CD4-positive, alpha-beta T cell (primary cell): ENCODE data around the gene FXYD6. TPM values are rescaled to one million over a fixed set of nuclear protein-coding genes. Genes with fewer than 3 reads are reported as not detected.

Experiments used
- ATAC-seq: fragments of 200-7000 bp; cut with Tn5 transposase; one replicate; pipeline ENCODE4 v1.10.0; 2022; ENCODE audit warnings: mild to moderate bottlenecking; ENCODE audit not compliant: poor library complexity
- CTCF ChIA-PET: fragments of 350-600 bp; sonication (Branson Sonifier 250); formaldehyde crosslinking; loops from one replicate; lab custom pipeline; 2021; ENCODE audit warnings: antibody characterized with exemption, inconsistent platforms; lab: Charles Lee
- POLR2A ChIA-PET: fragments of 350-600 bp; sonication (Branson Sonifier 250); formaldehyde crosslinking; loops from one replicate; lab custom pipeline; 2021; ENCODE audit warnings: antibody characterized with exemption, inconsistent platforms; lab: Charles Lee
- DNase-seq, 14 experiments: peaks; one replicate each; pipeline ENCODE4 v3.0.0-alpha.2; 2013 to 2020; ENCODE audit warnings: mixed read lengths in 2 of 14
- H3K27ac ChIP-seq, 2 donors: one replicate each; pipeline versions ENCODE4 v1.5.1 to v1.7.0; 2013; ENCODE audit warnings: low read length in 2 of 2, low read depth in 1 of 2, mild to moderate bottlenecking in 1 of 2
- H3K27me3 ChIP-seq, 2 experiments: 1 replicate in 1 of 2; 2 replicates in 1 of 2; pipeline versions ENCODE4 v1.6.1 to v1.7.0; 2013; ENCODE audit warnings: low read length in 2 of 2, control low read depth in 1 of 2, mild to moderate bottlenecking in 1 of 2, moderate library complexity in 1 of 2; ENCODE audit not compliant: insufficient read depth in 2 of 2, control insufficient read depth in 1 of 2
- H3K36me3 ChIP-seq: one replicate; pipeline ENCODE4 v1.6.1; 2013; ENCODE audit warnings: low read length, control low read depth; ENCODE audit not compliant: insufficient read depth
- H3K4me1 ChIP-seq: one replicate; pipeline ENCODE4 v1.6.1; 2013; ENCODE audit warnings: low read length, control low read depth; ENCODE audit not compliant: insufficient read depth
- H3K4me3 ChIP-seq: one replicate; pipeline ENCODE4 v1.5.1; 2013; ENCODE audit warnings: mild to moderate bottlenecking, low read length, moderate library complexity
- H3K9me3 ChIP-seq, 2 experiments: 1 replicate in 1 of 2; 2 replicates in 1 of 2; pipeline versions ENCODE4 v1.6.1 to v1.7.0; 2013; ENCODE audit warnings: low read length in 2 of 2, mild to moderate bottlenecking in 2 of 2, control low read depth in 1 of 2, moderate library complexity in 1 of 2; ENCODE audit not compliant: control insufficient read depth in 1 of 2, insufficient read depth in 1 of 2
- H3K27ac Mint-ChIP-seq: one replicate; pipeline ENCODE4 v1.8.0; 2020; ENCODE audit warnings: mixed read lengths
- H3K27me3 Mint-ChIP-seq: one replicate; pipeline ENCODE4 v1.8.0; 2021; ENCODE audit warnings: mixed read lengths
- H3K36me3 Mint-ChIP-seq: one replicate; pipeline ENCODE4 v1.8.0; 2021; ENCODE audit warnings: low read depth, mixed read lengths
- H3K4me1 Mint-ChIP-seq: one replicate; pipeline ENCODE4 v1.8.0; 2021; ENCODE audit warnings: low read depth, mixed read lengths
- H3K4me3 Mint-ChIP-seq: one replicate; pipeline ENCODE4 v1.8.0; 2020; ENCODE audit warnings: mild to moderate bottlenecking, mixed read lengths
- H3K9me3 Mint-ChIP-seq: one replicate; pipeline ENCODE4 v1.8.0; 2020; ENCODE audit warnings: mixed read lengths
- CTCF ChIP-seq: fragments of 200-600 bp; IDR thresholded peaks from one replicate; pipeline ENCODE4 v1.8.0; 2022; ENCODE audit warnings: antibody characterized with exemption, mild to moderate bottlenecking
- intact Hi-C, 2 experiments: fragments of 100-400 bp; cut with DNase I in 1 of 2; cut with micrococcal nuclease in 1 of 2; formaldehyde crosslinking; loops; one replicate each; pipeline versions ENCODE4 v1.15.1 to v1.9.0; 2023 to 2025; cut with DNase I, micrococcal nuclease
- total RNA-seq, 174 experiments: library from RNA in 2 of 174; stranded (reverse) in 2 of 174; gene quantifications; one replicate each; pipeline ENCODE4 v1.2.3 and lab custom pipeline; 2021 to 2026

Gene FXYD6
- total RNA-seq, 2 experiments from 2014 or later: not detected

GRCh38 chr11:117907276-117908108 is 31.0 kb upstream of the FXYD6 start:
- no peaks in the 10 kb centered on the region for H3K9me3 Mint-ChIP-seq
- no peak overlapping the region for H3K27ac ChIP-seq
- H3K4me3 ChIP-seq: no peak overlapping the region
- POLR2A ChIA-PET: interaction anchor here (0.5 kb wide), 1 partner anchor 13 kb away, joined by 3 read pairs; no protein-coding TSS in a partner anchor
- no peaks in the 10 kb centered on the region for H3K36me3 Mint-ChIP-seq
- intact Hi-C loops: no loop called here
- peak; percentile 93 for ATAC-seq
- CTCF ChIA-PET: interaction anchor here (1.5 kb wide), 1 partner anchor 100 kb away, joined by 3 read pairs; no protein-coding TSS in a partner anchor
- DNase-seq: peak; percentile 8 to 83 (median 35)
- no peaks in the 10 kb centered on the region for H3K36me3 ChIP-seq
- H3K4me1 ChIP-seq: peaks cover 8% of the 10 kb centered on the region
- no peak overlapping the region for H3K4me3 Mint-ChIP-seq
- no peaks in the 10 kb centered on the region for H3K9me3 ChIP-seq
- no peak overlapping the region for H3K27ac Mint-ChIP-seq
- H3K4me1 Mint-ChIP-seq: no peaks in the 10 kb centered on the region
- no peaks in the 10 kb centered on the region for H3K27me3 Mint-ChIP-seq
- no peaks in the 10 kb centered on the region for H3K27me3 ChIP-seq
- no peak for TF ChIP-seq CTCF

- no peak for TF ChIP-seq CTCF
- ATAC-seq (no peak), DNase-seq (no peak)
- intact Hi-C loops: no loop called here
- Mint-ChIP-seq H3K4me1 (no peaks in the 10 kb centered on the region), H3K36me3 (no peaks in the 10 kb centered on the region), H3K4me3 (no peak overlapping the region), H3K27me3 (no peaks in the 10 kb centered on the region), H3K9me3 (no peaks in the 10 kb centered on the region), H3K27ac (no peak overlapping the region)
- H3K4me1 ChIP-seq: peaks cover 8% of the 10 kb centered on the region
- POLR2A ChIA-PET: no interaction called here
- no peaks in the 10 kb centered on the region for H3K9me3 ChIP-seq
- H3K27ac ChIP-seq: no peak overlapping the region
- no peaks in the 10 kb centered on the region for H3K36me3 ChIP-seq
- no peak overlapping the region for H3K4me3 ChIP-seq
- H3K27me3 ChIP-seq: no peaks in the 10 kb centered on the region
- CTCF ChIA-PET: interaction anchor here (1.5 kb wide), 1 partner anchor 99 kb away, joined by 3 read pairs; no protein-coding TSS in a partner anchor
Measured at GRCh38 chr11:117906710-117907109, 30.3 kb upstream of the FXYD6 start.

GRCh38 chr11:117906126-117906525 is 29.7 kb upstream of the FXYD6 start:
- TF ChIP-seq CTCF: no peak
- H3K36me3 Mint-ChIP-seq: no peaks in the 10 kb centered on the region
- intact Hi-C loops: no loop called here
- no peaks in the 10 kb centered on the region for H3K27me3 ChIP-seq
- H3K27ac ChIP-seq: no peak overlapping the region
- no peak overlapping the region for H3K27ac Mint-ChIP-seq
- no peaks in the 10 kb centered on the region for H3K36me3 ChIP-seq
- H3K4me1 ChIP-seq: peaks cover 8% of the 10 kb centered on the region
- POLR2A ChIA-PET: no interaction called here
- CTCF ChIA-PET: interaction anchor here (1.5 kb wide), 1 partner anchor 99 kb away, joined by 3 read pairs; no protein-coding TSS in a partner anchor
- no peaks in the 10 kb centered on the region for H3K4me1 Mint-ChIP-seq
- no peak overlapping the region for H3K4me3 ChIP-seq
- DNase-seq (no peak), ATAC-seq (no peak)
- H3K4me3 Mint-ChIP-seq: no peak overlapping the region
- H3K27me3 Mint-ChIP-seq: no peaks in the 10 kb centered on the region
- H3K9me3 Mint-ChIP-seq: no peaks in the 10 kb centered on the region
- no peaks in the 10 kb centered on the region for H3K9me3 ChIP-seq
